ENCODE measurements around the gene RYK.
A peak's percentile ranks its signal among the peaks of the same experiment; 100 is the strongest.
"Not testable (repeated sequence)": the region's sequence is repeated elsewhere in the genome, so short reads cannot be mapped to it uniquely, and the experiment has no call there.

Gene RYK

DNA sequence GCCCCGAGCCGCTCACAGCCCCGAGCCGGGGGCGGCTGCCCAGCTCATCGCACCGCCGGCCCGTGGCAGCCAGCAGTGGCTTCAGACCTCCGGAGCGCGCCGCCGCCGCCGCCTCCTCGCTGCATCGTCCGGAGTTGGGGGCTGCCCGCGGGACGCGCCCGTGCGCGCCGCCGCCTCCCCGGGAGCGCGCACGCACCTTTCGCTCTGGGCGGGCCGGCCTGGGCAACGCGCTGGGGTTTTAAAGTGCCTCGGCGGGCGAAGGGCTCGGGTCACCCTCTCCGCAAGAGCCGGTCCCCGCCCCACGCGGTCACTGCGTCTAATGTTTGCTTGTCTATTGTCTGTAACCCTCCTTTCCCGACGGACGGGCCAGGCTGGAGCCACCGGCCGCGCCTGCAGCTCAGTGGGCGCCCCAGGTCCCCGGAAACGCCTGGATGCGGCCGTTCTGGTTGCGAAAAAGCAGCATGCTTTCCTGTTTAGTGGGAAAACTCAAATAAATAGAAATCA is at the start of gene RYK:
RYK (minus strand) TSS at position 143 of the 504 bp plus-strand sequence. CDS start 205 bp downstream, outside the sequence.
- DNase-seq, result peak; percentile 97

DNA sequence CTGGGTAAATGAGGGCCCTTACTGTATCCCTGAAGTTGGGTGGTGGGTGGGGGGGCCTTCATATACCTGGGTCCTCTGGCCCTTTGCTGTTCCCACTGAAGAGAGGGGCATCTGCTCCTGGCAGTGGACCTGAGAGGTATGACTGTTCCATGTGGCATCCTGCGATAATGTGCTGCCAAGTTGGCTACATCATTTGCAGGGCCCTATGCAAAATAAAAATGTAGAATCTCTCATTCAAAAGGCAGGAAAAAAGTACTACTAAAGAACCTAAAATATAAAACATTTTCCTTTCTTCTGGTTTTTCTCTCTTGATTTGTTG is 49.2 kb upstream of the RYK start:
- DNase-seq, result no peak

DNA sequence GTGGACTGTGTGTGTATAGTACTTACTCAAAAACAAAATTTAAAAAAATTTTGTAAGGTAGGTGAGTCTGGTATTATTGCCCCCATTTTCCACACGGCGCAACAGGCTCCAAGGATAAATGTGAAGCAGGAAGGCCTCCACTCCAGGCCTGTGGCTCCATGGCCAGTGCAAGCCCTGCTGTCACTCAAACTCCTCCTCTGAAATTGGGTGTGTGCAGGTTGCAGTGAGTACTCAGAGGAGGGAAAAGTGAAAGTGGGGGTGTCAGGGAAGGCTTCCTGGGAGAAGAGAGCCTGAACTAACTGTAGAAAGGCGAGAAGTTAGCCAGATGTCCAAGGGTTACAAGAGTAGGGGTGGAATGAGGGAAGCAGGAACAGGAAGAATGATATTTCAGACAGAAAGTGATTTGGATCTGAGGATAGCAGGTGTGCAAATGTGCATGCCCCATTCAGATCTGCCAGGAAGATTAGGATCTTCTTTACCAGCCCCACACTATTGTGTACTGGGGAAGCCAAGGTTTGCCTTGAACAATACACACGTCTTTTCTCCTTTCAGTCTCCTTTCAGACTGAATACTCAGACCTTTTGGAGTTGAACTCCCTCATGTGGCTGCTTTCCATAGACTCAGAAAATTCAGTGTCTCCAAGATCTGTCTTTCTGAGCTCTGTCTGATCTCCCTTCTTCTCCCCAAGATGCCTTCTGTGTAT is 48.7 kb upstream of the RYK start:
- DNase-seq, result no peak

DNA sequence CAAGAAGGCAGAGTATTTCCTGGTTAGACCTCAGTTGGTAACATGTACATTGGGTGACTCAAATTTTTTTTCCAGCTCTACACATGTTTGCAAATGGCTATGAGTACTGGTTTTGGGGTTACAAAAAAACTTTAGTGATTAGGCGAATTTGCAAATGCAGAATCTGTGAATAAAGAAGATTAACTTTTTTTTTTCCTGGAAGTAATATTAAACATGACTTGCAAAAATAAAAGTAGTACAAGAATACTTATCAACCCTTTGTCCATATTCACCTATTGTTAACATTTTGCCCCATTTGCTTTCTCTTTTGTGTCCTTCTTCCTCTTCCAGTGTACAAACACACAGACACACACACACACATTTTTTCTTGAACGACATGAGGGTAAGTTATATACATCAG is 47.6 kb upstream of the RYK start:
- DNase-seq, result no peak

DNA sequence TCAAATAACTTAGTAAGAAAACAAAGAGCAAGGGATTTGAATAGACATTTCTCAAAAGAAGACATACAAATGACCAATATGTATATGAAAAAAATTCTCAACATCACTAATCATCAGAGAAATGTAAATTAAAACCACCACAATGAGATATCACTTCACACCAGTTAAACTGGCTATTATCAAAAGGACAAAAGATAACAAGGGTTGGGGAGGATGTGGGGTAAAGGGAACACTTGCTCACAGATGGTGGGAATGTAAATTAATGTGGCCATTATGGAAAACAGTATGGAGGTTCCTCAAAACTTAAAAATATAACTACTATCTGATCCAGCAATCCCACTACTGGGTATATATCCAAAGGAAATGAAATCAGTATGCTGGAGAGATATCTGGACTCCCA is 46.0 kb upstream of the RYK start:
- DNase-seq, result no peak

DNA sequence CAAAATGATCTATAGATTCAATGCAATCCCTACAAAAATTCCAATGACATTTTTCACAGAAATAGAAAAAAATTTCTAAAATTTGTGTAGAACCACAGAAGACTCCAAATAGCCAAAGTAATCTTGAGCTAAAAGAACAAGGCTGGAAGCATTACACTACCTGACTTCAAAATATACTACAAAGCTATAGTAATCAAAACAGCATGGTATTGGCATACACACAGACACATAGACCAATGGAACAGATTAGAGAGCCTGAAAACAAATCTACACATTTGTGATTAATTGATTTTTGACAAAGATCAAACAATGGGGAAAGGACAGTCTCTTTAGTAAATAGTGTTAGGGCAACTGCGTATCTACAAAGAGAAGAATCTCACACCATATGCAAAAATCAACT is 45.3 kb upstream of the RYK start:
- no peak for DNase-seq

DNA sequence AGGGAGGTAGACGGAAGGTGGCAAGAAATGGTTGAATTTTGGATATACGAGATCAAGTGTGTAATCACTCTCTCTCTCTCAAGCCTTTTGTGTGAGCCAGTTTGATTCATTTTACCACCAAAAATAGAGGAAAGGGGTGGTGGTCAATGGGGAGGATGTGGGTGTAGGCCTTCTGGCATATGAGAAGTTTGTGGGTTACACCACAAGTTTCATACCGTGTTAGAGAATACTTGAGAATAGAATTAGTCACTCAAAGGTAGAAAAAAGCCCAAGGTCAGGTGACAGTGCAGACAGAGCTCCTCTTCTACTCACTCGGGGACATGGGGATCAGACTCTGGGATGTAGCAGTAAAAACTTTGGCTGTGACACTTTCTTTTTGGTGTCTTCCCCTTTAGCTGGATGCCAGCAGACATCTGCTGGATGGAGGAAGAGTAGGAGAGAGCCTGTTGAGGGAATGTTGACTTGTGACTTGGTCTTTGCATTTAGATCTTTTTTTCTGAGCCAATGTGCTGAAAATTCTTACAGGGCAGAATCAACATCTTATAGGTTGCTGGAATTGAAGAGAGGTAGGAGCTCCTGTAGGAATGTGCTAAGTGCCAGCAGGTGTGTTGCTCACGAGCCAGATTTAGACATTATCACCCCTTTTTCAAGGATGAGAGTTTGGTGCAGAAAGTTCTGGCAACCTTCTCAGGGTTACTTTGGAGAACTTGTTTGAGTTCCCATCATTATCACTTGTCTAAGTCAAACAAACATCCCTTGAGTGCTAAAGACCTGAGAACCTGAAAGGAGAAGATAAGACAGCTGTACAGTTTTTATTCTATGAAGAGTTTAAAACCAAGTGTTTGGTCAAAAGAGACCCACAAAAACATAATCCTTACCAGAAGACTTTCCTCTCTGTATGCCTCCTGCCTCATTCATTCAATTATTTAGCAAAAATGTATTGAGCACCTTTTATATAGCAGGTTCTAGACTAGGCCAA is 43.9 kb upstream of the RYK start:
- no peak for DNase-seq

DNA sequence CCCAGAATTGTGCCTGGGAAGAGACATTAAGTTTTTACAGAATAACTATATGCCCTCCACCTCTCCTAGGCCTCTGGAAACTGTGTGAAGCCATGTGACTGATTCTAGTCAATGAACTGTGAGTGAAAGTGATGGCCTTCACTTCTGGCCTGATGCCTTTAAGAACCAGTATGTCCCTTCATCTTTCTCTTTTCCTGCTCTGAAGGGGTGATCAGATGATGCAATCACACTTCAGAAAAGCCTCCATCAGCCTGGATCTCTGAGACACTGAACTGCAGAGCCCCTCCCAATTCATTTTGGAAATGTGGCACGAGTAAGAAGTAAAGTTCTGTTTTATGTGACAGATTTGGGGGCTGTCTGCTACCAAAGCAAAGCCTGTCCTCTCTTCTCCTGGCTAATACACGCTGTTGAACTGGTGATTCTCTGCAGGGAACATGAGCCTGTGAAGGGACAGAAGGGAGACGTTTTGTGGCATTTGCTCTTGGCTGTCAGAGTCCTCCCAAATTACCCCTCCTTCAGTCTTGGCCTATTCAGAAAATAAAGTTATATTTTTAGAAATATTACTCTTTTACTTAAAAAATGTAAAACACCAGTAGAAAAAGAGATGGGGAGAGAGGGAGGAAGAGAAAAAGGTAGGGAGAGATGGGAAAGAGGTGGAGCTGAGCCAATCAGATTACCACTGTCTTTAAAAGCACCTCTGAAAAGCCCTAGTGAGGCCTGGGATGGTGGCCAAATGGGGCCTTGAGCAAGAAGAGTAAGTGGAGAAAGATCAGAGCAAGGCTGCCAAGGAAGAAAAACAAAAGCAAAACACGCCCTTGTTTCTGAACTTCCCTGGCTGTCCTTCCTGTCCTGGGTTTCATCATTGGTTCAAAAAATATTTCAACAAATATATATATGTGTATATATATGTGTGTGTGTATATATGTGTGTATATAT is 40.9 kb upstream of the RYK start:
- no peak for DNase-seq

DNA sequence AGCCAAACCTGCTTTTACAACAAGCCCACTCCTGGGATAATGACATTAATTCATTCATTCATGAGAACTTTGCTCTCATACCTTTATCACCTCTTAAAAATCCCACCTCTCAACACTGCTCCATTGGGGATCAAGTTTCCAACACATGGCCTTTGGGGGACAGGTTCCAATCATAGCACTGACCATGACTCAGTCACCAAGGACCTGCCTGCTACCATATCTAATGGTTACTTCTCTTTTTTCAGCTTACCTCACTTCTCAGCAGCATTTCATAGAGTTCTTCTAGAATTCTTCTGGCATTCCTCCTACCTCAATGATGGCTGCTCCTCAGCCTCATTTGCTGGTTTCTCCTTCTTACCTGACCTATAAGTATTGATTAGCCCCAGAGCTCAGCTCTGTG is 36.9 kb upstream of the RYK start:
- no peak for DNase-seq

DNA sequence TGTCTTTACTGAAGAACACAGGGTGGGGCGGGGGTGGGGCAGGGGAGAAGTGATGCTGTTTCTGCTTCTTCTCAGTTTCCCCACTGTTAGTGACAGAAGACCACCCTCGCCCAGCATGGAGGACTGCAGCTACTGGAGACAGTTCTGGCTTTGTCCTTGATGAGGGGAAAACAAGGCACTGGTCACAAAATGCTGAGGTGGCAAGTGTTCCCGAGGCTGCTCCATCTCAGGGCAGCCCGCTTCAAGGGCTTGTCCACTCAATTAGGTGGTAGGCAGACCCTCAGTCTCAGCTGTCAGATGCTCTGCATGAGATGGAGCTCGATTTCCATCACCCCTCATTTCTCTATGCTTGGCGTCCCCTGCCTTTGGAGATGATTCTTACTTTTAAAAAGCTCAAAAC is 33.8 kb upstream of the RYK start:
- DNase-seq, result no peak

DNA sequence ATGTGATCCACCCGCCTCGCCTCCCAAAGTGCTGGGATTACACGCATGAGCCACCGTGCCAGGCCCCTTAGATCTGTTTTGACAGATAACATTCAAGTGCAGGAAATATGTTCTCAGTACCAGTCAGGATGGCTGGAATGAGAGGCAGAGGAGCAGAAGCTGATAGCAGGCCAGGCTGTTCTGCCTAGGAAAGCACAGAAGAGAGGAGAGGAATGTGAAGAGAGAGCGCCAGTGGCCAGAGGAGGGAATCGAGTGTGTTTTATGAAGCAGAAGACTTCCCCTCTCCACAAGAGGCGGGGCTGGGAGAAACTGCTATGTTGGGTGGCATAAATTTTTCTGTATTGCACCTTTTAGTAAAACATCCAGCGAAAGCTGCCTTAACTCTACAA is 32.0 kb upstream of the RYK start:
- DNase-seq, result no peak

DNA sequence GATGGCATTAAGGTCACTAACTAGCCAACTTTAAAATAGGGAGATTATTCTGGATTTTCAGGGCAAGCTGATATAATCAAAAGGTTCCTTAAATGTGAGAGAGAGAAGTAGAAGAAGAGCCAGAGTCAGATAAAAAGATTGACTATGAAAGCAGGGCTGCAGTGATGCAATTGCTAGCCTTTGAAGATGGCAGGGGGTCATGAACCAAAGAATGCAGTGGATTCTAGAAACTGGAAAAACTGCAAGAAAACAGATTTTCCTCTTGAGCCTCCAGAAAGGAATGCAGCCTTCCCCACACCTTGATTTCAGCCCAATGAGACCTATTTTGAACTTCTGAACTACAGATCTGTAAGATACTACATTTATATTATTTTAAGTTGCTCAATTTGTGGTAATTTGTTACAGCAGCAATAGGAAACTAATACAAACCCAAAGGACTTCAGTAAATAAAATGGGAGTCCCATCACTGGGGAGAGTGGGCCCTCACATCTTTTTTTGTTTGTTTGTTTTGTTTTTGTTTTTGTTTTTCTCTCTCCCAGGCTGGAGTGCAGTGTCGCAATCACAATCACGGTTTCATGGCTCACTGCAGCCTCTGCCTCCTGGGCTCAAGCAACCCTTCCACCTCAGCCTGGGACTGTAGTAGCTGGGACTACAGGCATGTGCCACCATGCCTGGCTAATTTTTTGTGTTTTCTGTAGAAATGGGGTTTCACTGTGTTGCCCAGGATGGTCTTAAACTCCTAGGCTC is 31.4 kb upstream of the RYK start:
- no peak for DNase-seq

DNA sequence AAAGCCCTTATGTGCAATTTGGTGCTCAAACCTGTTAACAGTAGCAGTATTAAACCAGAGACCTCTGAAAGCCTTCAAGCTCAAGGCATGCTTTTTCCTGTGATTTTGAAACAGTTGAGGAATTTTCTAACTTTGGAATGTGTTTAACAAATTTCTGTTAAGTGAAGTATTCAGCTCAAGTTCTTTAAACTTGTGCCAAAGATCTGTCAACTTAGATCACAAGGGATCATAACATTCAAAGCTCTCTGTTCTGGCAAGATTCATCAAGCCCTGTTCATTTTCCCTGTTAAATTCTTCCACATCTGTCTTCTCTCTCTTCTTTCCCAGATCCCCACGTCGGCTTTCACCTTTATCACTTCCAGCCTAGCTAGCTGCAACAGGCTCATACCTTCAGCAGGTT is 28.8 kb upstream of the RYK start:
- DNase-seq, result no peak

DNA sequence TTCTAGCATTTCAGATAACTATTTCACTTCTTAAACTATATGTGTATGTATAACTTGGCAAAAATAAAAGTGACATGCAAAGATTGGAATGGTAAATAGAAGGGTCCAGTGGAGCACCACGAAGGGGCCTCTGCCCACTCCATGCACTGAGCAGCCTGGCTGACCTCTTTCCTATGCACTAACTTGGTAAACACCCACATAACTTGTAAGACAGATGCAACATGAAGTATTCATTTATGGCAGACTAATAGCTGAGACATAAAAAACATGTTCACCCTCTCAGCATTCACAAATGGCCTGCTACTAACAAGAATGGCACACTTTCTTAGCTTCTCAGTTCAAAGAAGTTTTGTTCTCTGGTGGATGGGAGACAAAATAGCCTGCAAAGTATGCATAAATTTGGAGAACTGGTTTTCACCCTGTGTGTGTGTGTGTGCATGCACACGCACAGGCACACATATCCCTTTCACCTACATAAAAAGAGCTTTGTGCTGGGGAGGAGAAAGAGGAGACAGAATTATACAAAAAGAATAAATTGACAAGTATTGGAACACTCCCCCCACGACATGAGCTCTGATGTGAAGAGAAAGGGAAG is 26.5 kb upstream of the RYK start:
- DNase-seq, result no peak

DNA sequence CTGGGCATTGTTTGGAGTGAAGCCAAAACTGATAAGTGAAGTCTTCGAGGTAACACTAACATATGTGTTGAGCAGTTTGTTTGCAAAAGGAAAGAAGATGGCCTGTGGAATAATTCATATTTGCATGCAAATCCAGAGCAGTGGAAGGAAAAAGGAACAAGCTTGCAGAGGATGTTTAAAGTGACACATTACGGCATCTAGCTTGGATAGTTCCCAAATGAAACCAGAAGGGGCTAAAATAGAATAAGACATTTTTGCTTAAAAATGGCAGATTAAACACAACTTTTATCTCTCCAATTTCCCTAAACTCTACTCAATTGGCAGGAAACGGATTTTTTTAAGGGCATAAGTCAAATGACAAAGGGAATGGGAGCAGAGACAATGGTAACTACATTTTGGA is 25.4 kb upstream of the RYK start:
- DNase-seq, result no peak

DNA sequence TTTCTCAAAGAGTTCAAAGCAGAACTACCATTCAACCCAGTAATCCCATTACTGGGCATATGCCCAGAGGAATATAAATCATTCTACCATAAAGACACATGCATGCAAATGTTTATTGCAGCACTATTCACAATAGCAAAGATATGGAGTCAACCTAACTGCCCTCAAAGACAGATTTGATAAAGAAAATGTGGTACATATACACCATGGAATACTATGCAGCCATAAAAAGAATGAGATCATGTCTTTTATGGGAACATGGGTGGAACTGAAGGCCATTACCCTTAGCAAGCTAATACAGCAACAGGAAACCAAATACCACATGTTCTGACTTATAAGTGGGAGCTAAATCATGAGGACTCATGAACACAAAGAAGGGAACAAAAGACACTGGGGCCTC is 24.5 kb upstream of the RYK start:
- DNase-seq, result not testable (repeated sequence)

DNA sequence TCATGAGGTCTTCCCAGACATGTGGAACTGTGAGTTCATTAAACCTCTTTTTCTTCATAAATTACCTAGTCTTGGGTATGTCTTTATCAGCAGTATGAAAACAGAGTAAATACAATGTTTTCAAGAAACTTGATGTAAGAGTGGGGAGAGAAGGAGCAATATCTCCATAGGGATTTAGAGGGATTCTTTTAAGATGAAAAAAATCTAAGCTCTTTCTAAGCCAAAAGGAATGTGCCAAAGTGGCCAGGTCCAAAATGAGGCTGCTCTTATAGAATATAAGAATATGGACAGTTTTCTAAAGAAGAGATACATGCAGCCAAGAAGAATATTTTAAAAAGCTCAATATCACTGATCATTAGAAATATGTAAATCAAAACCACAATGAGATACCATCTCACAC is 23.9 kb upstream of the RYK start:
- no peak for DNase-seq

DNA sequence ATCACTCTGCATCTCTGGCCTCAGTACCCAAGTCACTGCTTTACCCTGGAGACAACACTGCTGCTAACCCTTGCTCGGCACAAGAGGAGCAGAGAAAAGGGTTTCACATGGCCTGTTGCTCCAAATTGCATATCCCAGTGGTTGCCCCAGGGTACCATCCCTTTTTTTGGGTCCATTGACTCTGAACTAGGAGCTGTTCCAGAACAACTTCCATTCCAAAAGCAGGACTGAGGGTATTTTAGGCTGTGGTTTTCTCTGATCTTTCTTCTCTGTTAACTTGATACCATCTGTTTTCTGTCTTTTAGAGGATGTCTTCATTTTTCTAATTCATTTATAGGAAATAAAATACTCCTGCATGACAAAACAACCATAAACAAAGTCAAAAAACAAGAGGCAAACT is 17.3 kb upstream of the RYK start:
- no peak for DNase-seq

DNA sequence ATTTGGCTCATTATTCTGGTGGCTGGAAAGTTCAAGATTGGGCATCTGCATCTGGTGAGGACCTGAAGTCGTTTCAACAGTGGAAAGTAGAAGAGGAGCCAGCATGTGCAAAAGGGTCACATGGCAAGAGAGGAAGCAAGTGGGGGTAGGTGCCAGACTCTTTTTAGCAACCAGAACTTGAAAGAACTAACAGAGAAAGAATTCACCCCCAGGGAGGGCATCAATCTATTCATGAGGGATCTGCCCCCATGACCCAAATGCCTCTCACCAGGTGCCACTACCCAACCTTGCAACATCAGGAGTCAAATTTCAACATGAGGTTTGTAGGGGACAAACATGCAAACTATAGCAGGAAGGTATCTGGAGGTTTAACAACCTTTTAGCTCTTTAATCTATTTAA is 10.3 kb upstream of the RYK start:
- no peak for DNase-seq

DNA sequence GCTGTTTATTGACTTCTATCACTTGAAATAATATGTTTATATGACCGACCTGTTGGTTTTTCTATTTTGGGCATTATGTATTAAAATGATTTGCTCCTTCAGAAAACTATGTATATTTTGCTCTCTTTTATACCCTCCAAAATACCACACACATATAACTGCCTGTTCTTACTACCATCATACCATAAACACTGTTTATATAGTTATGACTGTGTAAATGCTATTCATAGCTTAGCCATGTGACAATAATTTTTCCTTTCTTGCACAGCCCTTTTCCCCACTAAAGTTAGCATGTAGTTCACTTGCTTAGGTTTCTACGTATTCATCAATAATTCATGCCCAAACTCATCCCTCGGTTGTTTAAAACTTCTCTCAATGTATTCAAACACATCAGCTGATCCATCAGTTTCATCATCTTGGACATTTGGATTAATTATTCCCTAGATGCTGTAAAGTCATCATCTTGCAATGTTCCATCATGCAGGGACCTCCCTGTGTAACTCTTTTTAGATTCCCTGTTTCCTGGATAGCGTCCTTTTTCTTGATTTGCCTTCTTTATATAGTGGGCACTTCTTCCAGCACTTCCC is 8.2 kb upstream of the RYK start:
- no peak for DNase-seq

DNA sequence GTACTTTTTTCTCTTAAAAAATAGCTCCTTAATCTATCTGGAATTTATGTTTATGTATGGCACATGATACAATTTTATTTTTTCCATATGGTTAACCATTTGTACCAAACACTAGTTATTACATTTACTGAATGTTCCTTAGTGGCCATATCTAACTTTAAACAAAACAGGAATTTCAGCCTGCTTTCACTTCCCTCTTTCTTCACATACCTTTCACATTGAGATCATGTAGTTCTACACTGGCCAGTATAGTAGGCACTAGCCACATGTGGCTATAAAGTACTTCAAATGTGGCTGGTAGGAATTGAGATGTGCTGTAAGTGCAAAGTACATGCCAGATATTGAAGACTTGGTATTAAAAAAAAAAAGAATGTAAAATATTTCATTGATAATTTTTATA is 4.7 kb upstream of the RYK start:
- DNase-seq, result no peak
